ENCODE data around the gene CHCHD4.

DNA sequence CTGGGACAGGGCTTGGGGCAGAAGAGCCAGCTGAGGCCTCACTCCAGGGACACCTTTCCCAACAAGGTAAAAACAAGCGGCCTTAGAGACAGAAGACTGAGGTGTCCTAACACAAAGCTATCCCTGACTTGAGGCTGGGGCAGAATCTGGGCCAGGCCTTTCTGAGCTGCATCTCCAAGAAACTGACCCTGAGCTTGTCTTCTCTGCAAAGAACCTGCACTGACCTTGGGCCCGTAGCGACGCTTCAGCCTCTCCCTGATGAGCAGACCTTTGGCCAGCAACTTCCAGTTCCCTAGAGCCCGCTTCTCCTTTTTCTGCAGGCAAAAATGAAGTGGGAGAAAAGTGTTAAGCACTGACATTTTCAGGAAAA lies 22.4 kb upstream of the CHCHD4 start:
- TF ChIP-seq CTCF (conservative IDR thresholded peaks at IDR 0.05 in 1 of 2, IDR thresholded peaks at IDR 0.05 in 1 of 2; ENCODE audit: extremely low read depth in 1 of 2, insufficient read depth in 1 of 2, low read depth in 1 of 2, low read length in 2 of 2): no peak
- TF ChIP-seq EZH2 (IDR thresholded peaks at IDR 0.05; ENCODE audit: borderline replicate concordance, low read length): no peak

Data from mammary epithelial cell (primary cell).